H1 (cell line): Measurements from ENCODE around the gene P2RX6. TPM values are rescaled to one million over a fixed set of nuclear protein-coding genes. Genes with fewer than 3 reads are reported as not detected.

Experiments
- CBX8 ChIP-seq: fragments of 300-800, 300-1000 bp; sonication (generic); IDR thresholded peaks from 2 replicates; pipeline ENCODE4 v1.7.1; 2016; ENCODE audit warnings: low read depth, low read length, borderline replicate concordance
- JUND ChIP-seq: IDR thresholded peaks from 2 replicates; pipeline ENCODE4 v1.6.1; 2011; ENCODE audit warnings: mild to moderate bottlenecking, improper control_type of control experiment, low read length
- MAX ChIP-seq: IDR thresholded peaks from 2 replicates; pipeline ENCODE4 v1.6.1; 2012; ENCODE audit warnings: inconsistent platforms
- PHF8 ChIP-seq: fragments of 200-600 bp; sonication (generic); conservative IDR thresholded peaks from 2 replicates; pipeline ENCODE4 v1.7.1; 2012; ENCODE audit warnings: low read depth, mild to moderate bottlenecking, inconsistent platforms, low read length, moderate library complexity
- RXRA ChIP-seq: IDR thresholded peaks from 2 replicates; pipeline ENCODE4 v1.6.1; 2011; ENCODE audit warnings: low read depth, mild to moderate bottlenecking, low read length, moderate library complexity; ENCODE audit not compliant: insufficient read depth
- SP4 ChIP-seq: IDR thresholded peaks from 2 replicates; pipeline ENCODE4 v1.6.1; 2012; ENCODE audit warnings: low read length, inconsistent platforms
- TAF1 ChIP-seq: IDR thresholded peaks from 2 replicates; pipeline ENCODE4 v1.6.1; 2011; ENCODE audit warnings: mild to moderate bottlenecking, low read depth, low read length
- TAF7 ChIP-seq: optimal IDR thresholded peaks from 2 replicates; pipeline ENCODE3; 2011; ENCODE audit warnings: low read depth, mild to moderate bottlenecking, inconsistent platforms, low read length, moderate library complexity, borderline replicate concordance
- TCF12 ChIP-seq: IDR thresholded peaks from 2 replicates; pipeline ENCODE4 v1.6.1; 2011; ENCODE audit warnings: low read depth, mild to moderate bottlenecking, low read length
- polyA plus RNA-seq, 7 experiments: library from polyadenylated mRNA; depleted of rRNA in 3 of 7; stranded (reverse) in 5 of 7; unstranded in 2 of 7; fragments of >200 nt in 5 of 7; fragments of 200-250 nt in 2 of 7; gene quantifications; 1 replicate in 5 of 7; 2 replicates in 1 of 7; 4 replicates in 1 of 7; pipeline versions ENCODE4 v1.2.1 to v1.2.3, GENCODE V29; 2011 to 2013; ENCODE audit warnings: missing spikeins in 2 of 7, mixed read lengths in 2 of 7
- total RNA-seq: library from RNA; stranded (reverse); fragmentation: NEBNext Ultra II Directional; extraction: Animal tissue kit (Norgen Biotek cat#: 25700); gene quantifications from 2 replicates; pipeline ENCODE4 v1.2.1, GENCODE V29; 2021
- TF ChIP-seq, protein P1 (sequence below): fragments of 300-600 bp; sonication (generic); IDR thresholded peaks from 2 replicates; pipeline ENCODE4 v1.7.1; 2012; ENCODE audit warnings: low read length, moderate library complexity, mild to moderate bottlenecking, inconsistent platforms; ENCODE audit not compliant: insufficient replicate concordance

Gene P2RX6
- total and polyA plus RNA-seq, 2 of the 8 experiments (the other 6 are each of a cell fraction or from before 2014, with no cell fraction given), result 0.09 TPM; not detected in 1

DNA sequence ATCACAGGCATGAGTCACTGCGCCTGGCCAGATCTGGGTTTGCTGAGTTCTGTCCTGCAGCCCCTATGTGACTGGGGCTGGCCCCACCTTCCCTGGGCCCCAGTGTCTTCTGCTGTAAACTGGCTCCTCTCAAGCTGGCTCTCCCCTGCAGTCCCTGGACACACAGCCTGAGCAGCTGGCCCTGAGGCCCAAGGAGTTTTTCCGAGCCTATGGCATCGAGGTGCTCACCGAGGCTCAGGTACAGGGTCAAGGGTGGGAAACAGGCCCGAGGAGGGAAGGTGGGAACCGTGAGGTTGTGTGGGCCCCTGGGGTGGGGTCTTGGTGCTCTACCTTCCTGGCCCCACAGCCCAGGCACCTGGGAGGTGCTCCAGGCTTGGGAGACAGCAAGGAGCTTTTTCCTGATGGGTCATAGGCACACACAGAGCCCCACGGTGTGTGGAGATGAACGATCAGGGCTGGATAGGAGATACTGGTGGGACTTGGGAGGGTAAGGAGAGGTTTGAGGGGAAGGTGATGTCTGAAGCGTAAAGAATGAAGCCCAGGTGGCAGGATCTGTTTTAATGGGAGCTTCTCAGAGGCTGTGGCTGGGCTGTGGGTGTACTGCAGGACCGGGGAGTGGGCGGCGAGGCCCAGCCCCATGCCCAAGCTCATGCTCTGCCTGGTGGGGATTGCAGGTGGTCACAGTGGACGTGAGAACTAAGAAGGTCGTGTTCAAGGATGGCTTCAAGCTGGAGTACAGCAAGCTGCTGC is 39.2 kb upstream of the P2RX6 start (continued):
- TF ChIP-seq, protein P1, sequence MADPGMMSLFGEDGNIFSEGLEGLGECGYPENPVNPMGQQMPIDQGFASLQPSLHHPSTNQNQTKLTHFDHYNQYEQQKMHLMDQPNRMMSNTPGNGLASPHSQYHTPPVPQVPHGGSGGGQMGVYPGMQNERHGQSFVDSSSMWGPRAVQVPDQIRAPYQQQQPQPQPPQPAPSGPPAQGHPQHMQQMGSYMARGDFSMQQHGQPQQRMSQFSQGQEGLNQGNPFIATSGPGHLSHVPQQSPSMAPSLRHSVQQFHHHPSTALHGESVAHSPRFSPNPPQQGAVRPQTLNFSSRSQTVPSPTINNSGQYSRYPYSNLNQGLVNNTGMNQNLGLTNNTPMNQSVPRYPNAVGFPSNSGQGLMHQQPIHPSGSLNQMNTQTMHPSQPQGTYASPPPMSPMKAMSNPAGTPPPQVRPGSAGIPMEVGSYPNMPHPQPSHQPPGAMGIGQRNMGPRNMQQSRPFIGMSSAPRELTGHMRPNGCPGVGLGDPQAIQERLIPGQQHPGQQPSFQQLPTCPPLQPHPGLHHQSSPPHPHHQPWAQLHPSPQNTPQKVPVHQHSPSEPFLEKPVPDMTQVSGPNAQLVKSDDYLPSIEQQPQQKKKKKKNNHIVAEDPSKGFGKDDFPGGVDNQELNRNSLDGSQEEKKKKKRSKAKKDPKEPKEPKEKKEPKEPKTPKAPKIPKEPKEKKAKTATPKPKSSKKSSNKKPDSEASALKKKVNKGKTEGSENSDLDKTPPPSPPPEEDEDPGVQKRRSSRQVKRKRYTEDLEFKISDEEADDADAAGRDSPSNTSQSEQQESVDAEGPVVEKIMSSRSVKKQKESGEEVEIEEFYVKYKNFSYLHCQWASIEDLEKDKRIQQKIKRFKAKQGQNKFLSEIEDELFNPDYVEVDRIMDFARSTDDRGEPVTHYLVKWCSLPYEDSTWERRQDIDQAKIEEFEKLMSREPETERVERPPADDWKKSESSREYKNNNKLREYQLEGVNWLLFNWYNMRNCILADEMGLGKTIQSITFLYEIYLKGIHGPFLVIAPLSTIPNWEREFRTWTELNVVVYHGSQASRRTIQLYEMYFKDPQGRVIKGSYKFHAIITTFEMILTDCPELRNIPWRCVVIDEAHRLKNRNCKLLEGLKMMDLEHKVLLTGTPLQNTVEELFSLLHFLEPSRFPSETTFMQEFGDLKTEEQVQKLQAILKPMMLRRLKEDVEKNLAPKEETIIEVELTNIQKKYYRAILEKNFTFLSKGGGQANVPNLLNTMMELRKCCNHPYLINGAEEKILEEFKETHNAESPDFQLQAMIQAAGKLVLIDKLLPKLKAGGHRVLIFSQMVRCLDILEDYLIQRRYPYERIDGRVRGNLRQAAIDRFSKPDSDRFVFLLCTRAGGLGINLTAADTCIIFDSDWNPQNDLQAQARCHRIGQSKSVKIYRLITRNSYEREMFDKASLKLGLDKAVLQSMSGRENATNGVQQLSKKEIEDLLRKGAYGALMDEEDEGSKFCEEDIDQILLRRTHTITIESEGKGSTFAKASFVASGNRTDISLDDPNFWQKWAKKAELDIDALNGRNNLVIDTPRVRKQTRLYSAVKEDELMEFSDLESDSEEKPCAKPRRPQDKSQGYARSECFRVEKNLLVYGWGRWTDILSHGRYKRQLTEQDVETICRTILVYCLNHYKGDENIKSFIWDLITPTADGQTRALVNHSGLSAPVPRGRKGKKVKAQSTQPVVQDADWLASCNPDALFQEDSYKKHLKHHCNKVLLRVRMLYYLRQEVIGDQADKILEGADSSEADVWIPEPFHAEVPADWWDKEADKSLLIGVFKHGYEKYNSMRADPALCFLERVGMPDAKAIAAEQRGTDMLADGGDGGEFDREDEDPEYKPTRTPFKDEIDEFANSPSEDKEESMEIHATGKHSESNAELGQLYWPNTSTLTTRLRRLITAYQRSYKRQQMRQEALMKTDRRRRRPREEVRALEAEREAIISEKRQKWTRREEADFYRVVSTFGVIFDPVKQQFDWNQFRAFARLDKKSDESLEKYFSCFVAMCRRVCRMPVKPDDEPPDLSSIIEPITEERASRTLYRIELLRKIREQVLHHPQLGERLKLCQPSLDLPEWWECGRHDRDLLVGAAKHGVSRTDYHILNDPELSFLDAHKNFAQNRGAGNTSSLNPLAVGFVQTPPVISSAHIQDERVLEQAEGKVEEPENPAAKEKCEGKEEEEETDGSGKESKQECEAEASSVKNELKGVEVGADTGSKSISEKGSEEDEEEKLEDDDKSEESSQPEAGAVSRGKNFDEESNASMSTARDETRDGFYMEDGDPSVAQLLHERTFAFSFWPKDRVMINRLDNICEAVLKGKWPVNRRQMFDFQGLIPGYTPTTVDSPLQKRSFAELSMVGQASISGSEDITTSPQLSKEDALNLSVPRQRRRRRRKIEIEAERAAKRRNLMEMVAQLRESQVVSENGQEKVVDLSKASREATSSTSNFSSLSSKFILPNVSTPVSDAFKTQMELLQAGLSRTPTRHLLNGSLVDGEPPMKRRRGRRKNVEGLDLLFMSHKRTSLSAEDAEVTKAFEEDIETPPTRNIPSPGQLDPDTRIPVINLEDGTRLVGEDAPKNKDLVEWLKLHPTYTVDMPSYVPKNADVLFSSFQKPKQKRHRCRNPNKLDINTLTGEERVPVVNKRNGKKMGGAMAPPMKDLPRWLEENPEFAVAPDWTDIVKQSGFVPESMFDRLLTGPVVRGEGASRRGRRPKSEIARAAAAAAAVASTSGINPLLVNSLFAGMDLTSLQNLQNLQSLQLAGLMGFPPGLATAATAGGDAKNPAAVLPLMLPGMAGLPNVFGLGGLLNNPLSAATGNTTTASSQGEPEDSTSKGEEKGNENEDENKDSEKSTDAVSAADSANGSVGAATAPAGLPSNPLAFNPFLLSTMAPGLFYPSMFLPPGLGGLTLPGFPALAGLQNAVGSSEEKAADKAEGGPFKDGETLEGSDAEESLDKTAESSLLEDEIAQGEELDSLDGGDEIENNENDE, result no peak
- TF ChIP-seq PHF8 (no peak), TAF1 (no peak), JUND (no peak), RXRA (no peak), TAF7 (no peak), MAX (no peak), SP4 (no peak), CBX8 (no peak), TCF12 (no peak)
